Natural killer cell treated with Interleukin-12 subunit alpha and Interleukin-12 subunit beta and Interleukin-15 and Interleukin-18, amount 100 ng/mL, for 72 hours (primary cell): Measurements from ENCODE around the gene CDC42EP1. TPM values are rescaled to one million over a fixed set of nuclear protein-coding genes. Genes with fewer than 3 reads are reported as not detected.

Source experiments
- ATAC-seq, 2 donors: fragments of 150-1000 bp; cut with Tn5 transposase in 1 of 2; sonication (Bioruptor Pico), chemical (Tn5 transposase) in 1 of 2; 2 replicates each; pipeline ENCODE4 v1.10.0; 2021
- DNase-seq: peaks from one replicate; pipeline ENCODE4 v3.0.0; 2022; ENCODE audit warnings: low spot score
- H3K27ac Mint-ChIP-seq, 2 donors: 1 replicate in 1 of 2; 2 replicates in 1 of 2; pipeline ENCODE4 v1.8.0; 2022; ENCODE audit warnings: mixed read lengths in 2 of 2, mild to moderate bottlenecking in 1 of 2, moderate library complexity in 1 of 2
- H3K27me3 Mint-ChIP-seq, 2 donors: 1 replicate in 1 of 2; 2 replicates in 1 of 2; pipeline ENCODE4 v1.8.0; 2022; ENCODE audit warnings: mixed read lengths in 2 of 2
- H3K36me3 Mint-ChIP-seq: one replicate; pipeline ENCODE4 v1.8.0; 2022; ENCODE audit warnings: mixed read lengths
- H3K4me1 Mint-ChIP-seq, 2 donors: 1 replicate in 1 of 2; 2 replicates in 1 of 2; pipeline ENCODE4 v1.8.0; 2022; ENCODE audit warnings: low read depth in 2 of 2, mixed read lengths in 2 of 2, mild to moderate bottlenecking in 1 of 2
- H3K4me3 Mint-ChIP-seq: one replicate; pipeline ENCODE4 v1.8.0; 2022; ENCODE audit warnings: mixed read lengths
- H3K9me3 Mint-ChIP-seq: 2 replicates; pipeline ENCODE4 v1.8.0; 2022; ENCODE audit warnings: mixed read lengths
- total RNA-seq, 2 donors: library from RNA; stranded (reverse); gene quantifications; one replicate each; pipeline ENCODE4 v1.2.3, GENCODE V29; 2022

The CDC42EP1 gene
- 1 to 10 TPM; 1.9 to 3.5 TPM for total RNA-seq

- peak; percentile 6 to 34 for ATAC-seq
- Mint-ChIP-seq H3K9me3 (no peaks in the 10 kb centered on the region), H3K27me3 (peaks cover 41 to 42% of the 10 kb centered on the region in 2 donors), H3K4me3 (peak within 1 kb of the TSS; percentile 76), H3K27ac (no peak within 1 kb of the TSS), H3K4me1 (peaks cover 8 to 24% of the 10 kb centered on the region in 2 donors), H3K36me3 (no peaks in the 10 kb centered on the region)
- DNase-seq = no peak
Measured at GRCh38 chr22:37559901-37560607, at the start of gene CDC42EP1. TSS of gene CDC42EP1 (plus strand) at chr22:37560480. CDS start at chr22:37566350, 5,870 bp downstream.

- H3K4me1 Mint-ChIP-seq = no peaks in the 10 kb centered on the region
Measured at GRCh38 chr22:37511395-37512104, 48.7 kb upstream of the CDC42EP1 start.

GRCh38 chr22:37514526-37515051 lies 45.7 kb upstream of the CDC42EP1 start:
- ATAC-seq (no peak), DNase-seq (no peak)
- peaks cover 6% of the 10 kb centered on the region in 2 donors for H3K27me3 Mint-ChIP-seq
- H3K36me3 Mint-ChIP-seq = no peaks in the 10 kb centered on the region
- H3K27ac Mint-ChIP-seq = no peak overlapping the region
- H3K4me1 Mint-ChIP-seq = peaks cover 0 to 5% of the 10 kb centered on the region in 2 donors
- no peaks in the 10 kb centered on the region for H3K9me3 Mint-ChIP-seq
- no peak overlapping the region for H3K4me3 Mint-ChIP-seq

More at GRCh38 chr22:37511395-37512104, 48.7 kb upstream of the CDC42EP1 start:
- no peak for ATAC-seq
- peak; percentile 16 for DNase-seq
- Mint-ChIP-seq H3K27me3 (no peaks in the 10 kb centered on the region), H3K36me3 (no peaks in the 10 kb centered on the region), H3K9me3 (no peaks in the 10 kb centered on the region), H3K4me3 (no peak overlapping the region), H3K27ac (no peak overlapping the region)

GRCh38 chr22:37515901-37516300 lies 44.4 kb upstream of the CDC42EP1 start:
- Mint-ChIP-seq H3K27me3 (peaks cover 6% of the 10 kb centered on the region in 2 donors), H3K36me3 (no peaks in the 10 kb centered on the region), H3K27ac (no peak overlapping the region), H3K9me3 (no peaks in the 10 kb centered on the region), H3K4me3 (no peak overlapping the region), H3K4me1 (peaks cover 0 to 5% of the 10 kb centered on the region in 2 donors)
- DNase-seq = no peak
- ATAC-seq = no peak

- Mint-ChIP-seq H3K4me3 (no peak overlapping the region), H3K9me3 (no peaks in the 10 kb centered on the region), H3K4me1 (peaks cover 0 to 5% of the 10 kb centered on the region in 2 donors), H3K36me3 (no peaks in the 10 kb centered on the region), H3K27ac (no peak overlapping the region), H3K27me3 (peaks cover 6 to 10% of the 10 kb centered on the region in 2 donors)
- ATAC-seq (no peak), DNase-seq (no peak)
Measured at GRCh38 chr22:37516456-37516855, 43.8 kb upstream of the CDC42EP1 start.

- H3K36me3 Mint-ChIP-seq = no peaks in the 10 kb centered on the region
- peak overlapping the region; percentile 51 for H3K4me3 Mint-ChIP-seq
- no peaks in the 10 kb centered on the region for H3K9me3 Mint-ChIP-seq
- no peak overlapping the region for H3K27ac Mint-ChIP-seq
- ATAC-seq = no peak
- H3K4me1 Mint-ChIP-seq = peaks cover 0 to 5% of the 10 kb centered on the region in 2 donors
- H3K27me3 Mint-ChIP-seq = peaks cover 12 to 17% of the 10 kb centered on the region in 2 donors
- DNase-seq = no peak
Measured at GRCh38 chr22:37517826-37518450, 42.3 kb upstream of the CDC42EP1 start.

GRCh38 chr22:37518509-37519267 lies 41.6 kb upstream of the CDC42EP1 start:
- no peaks in the 10 kb centered on the region for H3K9me3 Mint-ChIP-seq
- H3K27me3 Mint-ChIP-seq = peaks cover 15 to 17% of the 10 kb centered on the region in 2 donors
- no peak overlapping the region for H3K27ac Mint-ChIP-seq
- H3K4me1 Mint-ChIP-seq = peaks cover 0 to 5% of the 10 kb centered on the region in 2 donors
- peak in 1 of 2 donors; percentile 32 for ATAC-seq
- no peak for DNase-seq
- no peaks in the 10 kb centered on the region for H3K36me3 Mint-ChIP-seq
- peak overlapping the region; percentile 51 for H3K4me3 Mint-ChIP-seq

GRCh38 chr22:37519268-37520195 lies 40.7 kb upstream of the CDC42EP1 start, which contains the start of gene CARD10:
TSS of gene CARD10 (minus strand) at chr22:37519415. CDS start at chr22:37519200, 215 bp downstream.
- peak within 1 kb of the TSS; percentile 54 for H3K4me3 Mint-ChIP-seq
- H3K27ac Mint-ChIP-seq = no peak within 1 kb of the TSS
- H3K27me3 Mint-ChIP-seq = peaks cover 15 to 17% of the 10 kb centered on the region in 2 donors
- H3K4me1 Mint-ChIP-seq = peaks cover 0 to 5% of the 10 kb centered on the region in 2 donors
- DNase-seq (no peak), ATAC-seq (peak; percentile 70 to 84)
- no peaks in the 10 kb centered on the region for H3K36me3 Mint-ChIP-seq
- H3K9me3 Mint-ChIP-seq = no peaks in the 10 kb centered on the region

GRCh38 chr22:37520776-37521191 lies 39.5 kb upstream of the CDC42EP1 start:
- ATAC-seq (no peak), DNase-seq (no peak)
- no peak overlapping the region for H3K27ac Mint-ChIP-seq
- no peaks in the 10 kb centered on the region for H3K9me3 Mint-ChIP-seq
- H3K4me1 Mint-ChIP-seq = peaks cover 0 to 5% of the 10 kb centered on the region in 2 donors
- no peak overlapping the region for H3K4me3 Mint-ChIP-seq
- H3K36me3 Mint-ChIP-seq = no peaks in the 10 kb centered on the region
- H3K27me3 Mint-ChIP-seq = peaks cover 15 to 17% of the 10 kb centered on the region in 2 donors

- Mint-ChIP-seq H3K9me3 (no peaks in the 10 kb centered on the region), H3K4me3 (no peak overlapping the region), H3K36me3 (no peaks in the 10 kb centered on the region), H3K4me1 (peaks cover 0 to 5% of the 10 kb centered on the region in 2 donors), H3K27ac (no peak overlapping the region), H3K27me3 (peaks cover 15 to 17% of the 10 kb centered on the region in 2 donors)
- no peak for ATAC-seq
- no peak for DNase-seq
Measured at GRCh38 chr22:37521236-37521739, 39.0 kb upstream of the CDC42EP1 start.

- H3K27ac Mint-ChIP-seq = no peak overlapping the region
- H3K27me3 Mint-ChIP-seq = peaks cover 15 to 17% of the 10 kb centered on the region in 2 donors
- H3K4me3 Mint-ChIP-seq = no peak overlapping the region
- no peak for DNase-seq
- no peak for ATAC-seq
- no peaks in the 10 kb centered on the region for H3K36me3 Mint-ChIP-seq
- no peaks in the 10 kb centered on the region for H3K9me3 Mint-ChIP-seq
- H3K4me1 Mint-ChIP-seq = peaks cover 0 to 5% of the 10 kb centered on the region in 2 donors
Measured at GRCh38 chr22:37522482-37522881, 37.8 kb upstream of the CDC42EP1 start.

- Mint-ChIP-seq H3K27me3 (peaks cover 9 to 13% of the 10 kb centered on the region in 2 donors), H3K4me3 (no peak overlapping the region), H3K27ac (no peak overlapping the region), H3K36me3 (no peaks in the 10 kb centered on the region), H3K9me3 (no peaks in the 10 kb centered on the region), H3K4me1 (no peaks in the 10 kb centered on the region)
- no peak for DNase-seq
- ATAC-seq = no peak
Measured at GRCh38 chr22:37525073-37525745, 35.1 kb upstream of the CDC42EP1 start.
